ENCODE measurements around the gene LLGL1.

Gene LLGL1

GRCh38 chr17:18253947-18254821, 28.7 kb downstream of the LLGL1 start:
- no peak for DNase-seq

GRCh38 chr17:18254888-18255649, 29.6 kb downstream of the LLGL1 start:
- no peak for DNase-seq

GRCh38 chr17:18256351-18256750, 30.9 kb downstream of the LLGL1 start:
- DNase-seq, result no peak

- no peak for DNase-seq
Observed at GRCh38 chr17:18256776-18257175, 31.3 kb downstream of the LLGL1 start.

GRCh38 chr17:18257268-18257981, 32.0 kb downstream of the LLGL1 start:
- no peak for DNase-seq

- peak; percentile 33 for DNase-seq
Observed at GRCh38 chr17:18257982-18258355, 32.5 kb downstream of the LLGL1 start.

GRCh38 chr17:18258356-18259038, 33.1 kb downstream of the LLGL1 start, which contains the start of gene FLII:
Gene FLII, minus strand, starts transcription at chr17:18258738. Its CDS starts 48 bp downstream, at chr17:18258690.
- peak; percentile 29 for DNase-seq

GRCh38 chr17:18259621-18260331, 34.3 kb downstream of the LLGL1 start:
- no peak for DNase-seq

- DNase-seq, result peak; percentile 85
Observed at GRCh38 chr17:18260332-18261145, 35.1 kb downstream of the LLGL1 start, which contains the start of gene MIEF2. Gene MIEF2, plus strand, starts transcription at chr17:18260662. Its CDS starts 2,059 bp downstream, at chr17:18262721.

- peak; percentile 24 for DNase-seq
Observed at GRCh38 chr17:18261146-18261515, 35.7 kb downstream of the LLGL1 start.

- no peak for DNase-seq
Observed at GRCh38 chr17:18261659-18262058, 36.2 kb downstream of the LLGL1 start.

- no peak for DNase-seq
Observed at GRCh38 chr17:18262111-18262510, 36.7 kb downstream of the LLGL1 start.

GRCh38 chr17:18262641-18263040, 37.2 kb downstream of the LLGL1 start:
- DNase-seq, result no peak

GRCh38 chr17:18263885-18264682, 38.6 kb downstream of the LLGL1 start:
- no peak for DNase-seq

- DNase-seq, result no peak
Observed at GRCh38 chr17:18267366-18267765, 41.9 kb downstream of the LLGL1 start.

- no peak for DNase-seq
Observed at GRCh38 chr17:18267927-18268711, 42.7 kb downstream of the LLGL1 start.

- no peak for DNase-seq
Observed at GRCh38 chr17:18270046-18270931, 44.9 kb downstream of the LLGL1 start.

GRCh38 chr17:18277076-18277475, 51.6 kb downstream of the LLGL1 start:
- no peak for DNase-seq

All from activated T-cell treated with anti-CD3 and anti-CD28 coated beads for 4 hours (primary cell).